Posterior vena cava (tissue), 2 donors: ENCODE results near the gene NT5C3A. TPM values are rescaled to one million over a fixed set of nuclear protein-coding genes. Genes with fewer than 3 reads are reported as not detected.
A peak's percentile ranks its signal among the peaks of the same experiment; 100 is the strongest.
"Not testable (repeated sequence)": the region's sequence is repeated elsewhere in the genome, so short reads cannot be mapped to it uniquely, and the experiment has no call there.

Experiments
- DNase-seq: peaks from one replicate; pipeline ENCODE4 v3.0.0-alpha.2; 2020; ENCODE audit warnings: low spot score
- intact Hi-C, 2 donors: fragments of 100-400 bp; cut with DNase I; formaldehyde crosslinking; loops; one replicate each; pipeline versions ENCODE4 v1.14.1 to v1.14.2; 2022 to 2023
- long read RNA-seq, 2 donors: library from polyadenylated mRNA; unstranded; transcript quantifications; one replicate each; pipeline ENCODE4 v2.0.0, GENCODE V29; 2020 to 2021
- total RNA-seq, 2 donors: library from RNA; stranded (reverse); fragmentation: NEBNext Ultra II Directional; extraction: Animal tissue kit (Norgen Biotek cat#: 25700); gene quantifications; one replicate each; pipeline ENCODE4 v1.2.1, GENCODE V29; 2021
- donor health status: DM: yes; HTN: yes; CAD: no.
- donor health status: DM: yes; HTN: yes; CAD: no.

Gene NT5C3A
- 10 to 100 TPM; 20.0 to 20.1 TPM for total RNA-seq
- long read RNA-seq, donor 1, transcript NT5C3A-204 (10 exons, 1,759 nt) = minor isoform, 5 of 14 reads
- long read RNA-seq, donor 1, transcript NT5C3A-201 (9 exons, 1,704 nt) = major isoform, 7 of 14 reads
- long read RNA-seq, donor 1, partial matches to known transcripts = 1 of 14 reads
- long read RNA-seq, donor 1, other reads (novel, unspliced or antisense) = 1 of 14 reads
- long read RNA-seq, donor 2, transcript NT5C3A-201 (9 exons, 1,704 nt) = minor isoform, 17 of 45 reads
- long read RNA-seq, donor 2, transcript NT5C3A-204 (10 exons, 1,759 nt) = major isoform, 18 of 45 reads
- long read RNA-seq, donor 2, partial matches to known transcripts = 2 of 45 reads
- long read RNA-seq, donor 2, other reads (novel, unspliced or antisense) = 6 of 45 reads

GRCh38 chr7:33062023-33062781 lies at the start of gene NT5C3A:
Gene NT5C3A, minus strand, starts transcription at chr7:33062776. Its CDS starts 71 bp downstream, at chr7:33062705.
- intact Hi-C loops = loop anchor here in 1 of 2 donors (5.0 kb wide), 1 partner anchor 1825 kb away; no protein-coding TSS in a partner anchor
- DNase-seq = peak; percentile 83

- intact Hi-C loops = no loop called here
- no peak for DNase-seq
Measured at GRCh38 chr7:33111614-33112013, 49.0 kb upstream of the NT5C3A start.

GRCh38 chr7:33109758-33110238 lies 47.2 kb upstream of the NT5C3A start:
- no peak for DNase-seq
- intact Hi-C loops = no loop called here

- intact Hi-C loops = no loop called here
- DNase-seq = peak; percentile 91
Measured at GRCh38 chr7:33109005-33109757, 46.6 kb upstream of the NT5C3A start, which contains the start of gene RP9. Gene RP9, minus strand, starts transcription at chr7:33109404. Its CDS starts 32 bp downstream, at chr7:33109372.

GRCh38 chr7:33108554-33109004 lies 46.0 kb upstream of the NT5C3A start:
- no peak for DNase-seq
- intact Hi-C loops = no loop called here

- intact Hi-C loops = no loop called here
- no peak for DNase-seq
Measured at GRCh38 chr7:33107136-33108066, 44.8 kb upstream of the NT5C3A start.

- intact Hi-C loops = no loop called here
- DNase-seq = no peak
Measured at GRCh38 chr7:33101906-33102305, 39.3 kb upstream of the NT5C3A start.

- DNase-seq = no peak
- intact Hi-C loops = no loop called here
Measured at GRCh38 chr7:33100770-33101169, 38.2 kb upstream of the NT5C3A start.

- intact Hi-C loops = no loop called here
- DNase-seq = no peak
Measured at GRCh38 chr7:33099154-33099940, 36.8 kb upstream of the NT5C3A start.

- intact Hi-C loops, DNase-seq: not testable (repeated sequence)
Measured at GRCh38 chr7:33094745-33095275, 32.2 kb upstream of the NT5C3A start.

GRCh38 chr7:33093266-33093665 lies 30.7 kb upstream of the NT5C3A start:
- intact Hi-C loops = no loop called here
- no peak for DNase-seq

GRCh38 chr7:33091641-33092191 lies 29.1 kb upstream of the NT5C3A start:
- intact Hi-C loops = no loop called here
- no peak for DNase-seq

- intact Hi-C loops = no loop called here
- no peak for DNase-seq
Measured at GRCh38 chr7:33091111-33091531, 28.5 kb upstream of the NT5C3A start.

GRCh38 chr7:33089142-33089541 lies 26.6 kb upstream of the NT5C3A start:
- no peak for DNase-seq
- intact Hi-C loops = no loop called here

- no peak for DNase-seq
- intact Hi-C loops = no loop called here
Measured at GRCh38 chr7:33087858-33088257, 25.3 kb upstream of the NT5C3A start.

GRCh38 chr7:33087356-33087755 lies 24.8 kb upstream of the NT5C3A start:
- intact Hi-C loops = no loop called here
- no peak for DNase-seq
